Body of pancreas (tissue), 4 donors: Measurements from ENCODE around the gene RXRB.

Experiments used
- CTCF ChIP-seq, 7 experiments: fragments of 450-650 bp in 4 of 7; fragments of 200-600 bp in 3 of 7; sonication (generic) in 3 of 7; IDR thresholded peaks; one replicate each; pipeline ENCODE4 v1.5.1; 2016 to 2019; ENCODE audit warnings: antibody characterized with exemption in 7 of 7
- POLR2A ChIP-seq, 3 donors: fragments of 450-650 bp; IDR thresholded peaks; one replicate each; pipeline ENCODE4 v1.6.1; 2016; ENCODE audit warnings: antibody characterized with exemption in 3 of 3, mild to moderate bottlenecking in 2 of 3

- TF ChIP-seq POLR2A (IDR thresholded peaks at IDR 0.05), result no peak
- no peak for TF ChIP-seq CTCF (IDR thresholded peaks at IDR 0.05)
Observed at GRCh38 chr6:33201935-33202334, 1.5 kb upstream of the RXRB start.
